Endodermal cell (in vitro differentiated cells): ENCODE results near the gene VWA1. TPM values are rescaled to one million over a fixed set of nuclear protein-coding genes. Genes with fewer than 3 reads are reported as not detected.
A peak's percentile ranks its signal among the peaks of the same experiment; 100 is the strongest.

Source experiments
- DNase-seq: peaks from one replicate; pipeline ENCODE4 v3.0.0-alpha.2; 2017
- H3K27ac ChIP-seq: 2 replicates; pipeline ENCODE4 v1.5.1; 2013; ENCODE audit warnings: mild to moderate bottlenecking, low read depth, low read length, moderate library complexity
- H3K27me3 ChIP-seq: 2 replicates; pipeline ENCODE4 v1.6.1; 2013; ENCODE audit warnings: mild to moderate bottlenecking, low read length, moderate library complexity; ENCODE audit not compliant: insufficient read depth, control insufficient read depth, poor library complexity, severe bottlenecking
- H3K36me3 ChIP-seq: 2 replicates; pipeline ENCODE4 v1.7.0; 2013; ENCODE audit warnings: mild to moderate bottlenecking, low read length, moderate library complexity; ENCODE audit not compliant: control insufficient read depth, insufficient read depth
- H3K4me1 ChIP-seq: one replicate; pipeline ENCODE4 v1.7.0; 2013; ENCODE audit warnings: low read length; ENCODE audit not compliant: control insufficient read depth, insufficient read depth
- H3K4me3 ChIP-seq: 2 replicates; pipeline ENCODE4 v1.5.1; 2013; ENCODE audit warnings: mild to moderate bottlenecking, low read length, moderate library complexity
- H3K9ac ChIP-seq: 2 replicates; pipeline ENCODE4 v1.6.1; 2013; ENCODE audit warnings: mild to moderate bottlenecking, low read length, moderate library complexity; ENCODE audit not compliant: poor library complexity, severe bottlenecking; ENCODE audit errors: extremely low read depth
- H3K9me3 ChIP-seq: 2 replicates; pipeline ENCODE4 v1.6.1; 2013; ENCODE audit warnings: mild to moderate bottlenecking, low read length, moderate library complexity; ENCODE audit not compliant: control insufficient read depth
- H3K27ac Mint-ChIP-seq: 2 replicates; pipeline ENCODE4 v1.8.0; 2020; ENCODE audit warnings: mixed read lengths
- H3K27me3 Mint-ChIP-seq: 2 replicates; pipeline ENCODE4 v1.8.0; 2021; ENCODE audit warnings: mild to moderate bottlenecking, mixed read lengths; ENCODE audit not compliant: insufficient read depth
- H3K36me3 Mint-ChIP-seq: 2 replicates; pipeline ENCODE4 v1.8.0; 2020; ENCODE audit warnings: low read depth, mixed read lengths
- H3K4me1 Mint-ChIP-seq: 2 replicates; pipeline ENCODE4 v1.8.0; 2020; ENCODE audit warnings: mixed read lengths
- H3K4me3 Mint-ChIP-seq: 2 replicates; pipeline ENCODE4 v1.8.0; 2020; ENCODE audit warnings: mild to moderate bottlenecking, moderate library complexity, mixed read lengths
- H3K9me3 Mint-ChIP-seq: 2 replicates; pipeline ENCODE4 v1.8.0; 2020; ENCODE audit warnings: mild to moderate bottlenecking, mixed read lengths
- WGBS, 2 experiments: methylation state at CpG; one replicate each; pipeline versions ENCODE4 v1.1.5 to v1.1.7; 2013; ENCODE audit warnings: missing lambda C conversion rate in 2 of 2, mixed read lengths in 1 of 2; ENCODE audit not compliant: insufficient coverage in 1 of 2, insufficient read length in 1 of 2; 5-methylcytosine and 5-hydroxymethylcytosine counted together
- total RNA-seq, 2 donors: library from RNA; stranded (reverse); fragmentation: NEBNext Ultra II Directional in 1 of 2; extraction: Animal tissue kit (Norgen Biotek cat#: 25700) in 1 of 2; gene quantifications; 2 replicates in 1 of 2; 3 replicates in 1 of 2; pipeline ENCODE4 v1.2.1, GENCODE V29; 2021
- TF ChIP-seq, protein P1 (sequence below): fragments of 200-600 bp; sonication (generic); conservative IDR thresholded peaks from 2 replicates; pipeline ENCODE4 v1.5.0; 2021; ENCODE audit warnings: antibody characterized with exemption, mild to moderate bottlenecking

The VWA1 gene
- total RNA-seq, 2 donors from 2014 or later: 12.7 to 17.4 TPM

GRCh38 chr1:1419363-1419812 is 16.1 kb upstream of the VWA1 start:
- H3K4me3 Mint-ChIP-seq: peak overlapping the region; percentile 18

GRCh38 chr1:1419813-1420653 is 15.5 kb upstream of the VWA1 start:
- Mint-ChIP-seq H3K9me3 (no peaks in the 10 kb centered on the region), H3K27ac (no peak overlapping the region), H3K27me3 (peaks cover 7% of the 10 kb centered on the region), H3K4me1 (peaks cover 14% of the 10 kb centered on the region), H3K4me3 (peak overlapping the region; percentile 18), H3K36me3 (no peaks in the 10 kb centered on the region)
- H3K27ac ChIP-seq: no peak overlapping the region
- H3K36me3 ChIP-seq: no peaks in the 10 kb centered on the region
- no peak overlapping the region for H3K9ac ChIP-seq
- H3K4me1 ChIP-seq: peaks cover 13% of the 10 kb centered on the region
- TF ChIP-seq, protein P1, sequence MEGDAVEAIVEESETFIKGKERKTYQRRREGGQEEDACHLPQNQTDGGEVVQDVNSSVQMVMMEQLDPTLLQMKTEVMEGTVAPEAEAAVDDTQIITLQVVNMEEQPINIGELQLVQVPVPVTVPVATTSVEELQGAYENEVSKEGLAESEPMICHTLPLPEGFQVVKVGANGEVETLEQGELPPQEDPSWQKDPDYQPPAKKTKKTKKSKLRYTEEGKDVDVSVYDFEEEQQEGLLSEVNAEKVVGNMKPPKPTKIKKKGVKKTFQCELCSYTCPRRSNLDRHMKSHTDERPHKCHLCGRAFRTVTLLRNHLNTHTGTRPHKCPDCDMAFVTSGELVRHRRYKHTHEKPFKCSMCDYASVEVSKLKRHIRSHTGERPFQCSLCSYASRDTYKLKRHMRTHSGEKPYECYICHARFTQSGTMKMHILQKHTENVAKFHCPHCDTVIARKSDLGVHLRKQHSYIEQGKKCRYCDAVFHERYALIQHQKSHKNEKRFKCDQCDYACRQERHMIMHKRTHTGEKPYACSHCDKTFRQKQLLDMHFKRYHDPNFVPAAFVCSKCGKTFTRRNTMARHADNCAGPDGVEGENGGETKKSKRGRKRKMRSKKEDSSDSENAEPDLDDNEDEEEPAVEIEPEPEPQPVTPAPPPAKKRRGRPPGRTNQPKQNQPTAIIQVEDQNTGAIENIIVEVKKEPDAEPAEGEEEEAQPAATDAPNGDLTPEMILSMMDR: no peak
- 82 to 94% methylated on average over 18 to 112 of the region's 112 CpGs for WGBS, 2 experiments
- no peaks in the 10 kb centered on the region for H3K9me3 ChIP-seq
- peak; percentile 74 for DNase-seq
- no peaks in the 10 kb centered on the region for H3K27me3 ChIP-seq
- no peak overlapping the region for H3K4me3 ChIP-seq

More at GRCh38 chr1:1419363-1419812, 16.1 kb upstream of the VWA1 start:
- peaks cover 15% of the 10 kb centered on the region for H3K4me1 Mint-ChIP-seq
- Histone ChIP-seq H3K9ac (no peak overlapping the region), H3K4me3 (no peak overlapping the region), H3K9me3 (no peaks in the 10 kb centered on the region), H3K4me1 (peaks cover 13% of the 10 kb centered on the region), H3K27ac (no peak overlapping the region), H3K36me3 (no peaks in the 10 kb centered on the region), H3K27me3 (no peaks in the 10 kb centered on the region)
- peaks cover 7% of the 10 kb centered on the region for H3K27me3 Mint-ChIP-seq
- no peak overlapping the region for H3K27ac Mint-ChIP-seq
- TF ChIP-seq, protein P1: no peak
- H3K9me3 Mint-ChIP-seq: no peaks in the 10 kb centered on the region
- no peak for DNase-seq
- WGBS, 2 experiments: 94 to 97% methylated on average over 16 to 21 of the region's 21 CpGs
- H3K36me3 Mint-ChIP-seq: no peaks in the 10 kb centered on the region

- Histone ChIP-seq H3K4me3 (no peak overlapping the region), H3K36me3 (no peaks in the 10 kb centered on the region), H3K4me1 (peaks cover 13% of the 10 kb centered on the region), H3K9ac (no peak overlapping the region), H3K27ac (no peak overlapping the region), H3K9me3 (no peaks in the 10 kb centered on the region), H3K27me3 (no peaks in the 10 kb centered on the region)
- Mint-ChIP-seq H3K9me3 (no peaks in the 10 kb centered on the region), H3K27me3 (peaks cover 7% of the 10 kb centered on the region), H3K36me3 (no peaks in the 10 kb centered on the region), H3K27ac (no peak overlapping the region), H3K4me1 (peaks cover 13% of the 10 kb centered on the region), H3K4me3 (peak overlapping the region; percentile 23)
- WGBS, 2 experiments: 93 to 100% methylated on average over 3 to 12 of the region's 12 CpGs
- peak; percentile 57 for DNase-seq
- TF ChIP-seq, protein P1: no peak
Observed at GRCh38 chr1:1420654-1421141, 14.8 kb upstream of the VWA1 start.
